Esophagus squamous epithelium (tissue), 5 donors: ENCODE data around the gene RNF169. TPM values are rescaled to one million over a fixed set of nuclear protein-coding genes. Genes with fewer than 3 reads are reported as not detected.
A peak's percentile ranks its signal among the peaks of the same experiment; 100 is the strongest.
"Not testable (repeated sequence)": the region's sequence is repeated elsewhere in the genome, so short reads cannot be mapped to it uniquely, and the experiment has no call there.

Source experiments
- DNase-seq: peaks from one replicate; lab custom pipeline; 2025; lab: John Stamatoyannopoulos, UW
- H3K27ac ChIP-seq, 4 donors: fragments of 200-600 bp; sonication (generic); one replicate each; pipeline ENCODE4 v1.5.1; 2016 to 2019; ENCODE audit warnings: mild to moderate bottlenecking in 1 of 4
- H3K27me3 ChIP-seq, 4 donors: fragments of 200-600 bp; sonication (generic); 1 replicate in 3 of 4; 2 replicates in 1 of 4; pipeline versions ENCODE4 v1.5.1 to v1.6.0; 2017 to 2021; ENCODE audit warnings: antibody characterized with exemption in 1 of 4
- H3K36me3 ChIP-seq, 3 donors: fragments of 200-600 bp; sonication (generic); one replicate each; pipeline ENCODE4 v1.5.1; 2016 to 2019
- H3K4me1 ChIP-seq, 3 donors: fragments of 200-600 bp; sonication (generic); one replicate each; pipeline ENCODE4 v1.5.1; 2017 to 2019
- H3K4me3 ChIP-seq, 4 donors: fragments of 200-600 bp; sonication (generic); 1 replicate in 3 of 4; 2 replicates in 1 of 4; pipeline ENCODE4 v1.5.1; 2016 to 2019; ENCODE audit warnings: mild to moderate bottlenecking in 2 of 4, moderate library complexity in 1 of 4
- H3K9me3 ChIP-seq, 3 donors: fragments of 200-600 bp; sonication (generic); one replicate each; pipeline ENCODE4 v1.5.1; 2016 to 2019
- POLR2A ChIP-seq, 4 donors: fragments of 450-650 bp; IDR thresholded peaks; one replicate each; pipeline ENCODE4 v1.6.1; 2017; ENCODE audit warnings: antibody characterized with exemption in 4 of 4, mild to moderate bottlenecking in 4 of 4, moderate library complexity in 3 of 4
- WGBS, 2 donors: methylation state at CpG; one replicate each; pipeline ENCODE4 v1.1.5; 2018; 5-methylcytosine and 5-hydroxymethylcytosine counted together
- intact Hi-C: fragments of 100-400 bp; cut with DNase I; formaldehyde crosslinking; loops from one replicate; pipeline ENCODE4 v1.15.0; 2022
- total RNA-seq, 4 donors: library from RNA; depleted of rRNA; stranded (reverse); fragments of >200 nt; gene quantifications; one replicate each; pipeline ENCODE4 v1.1.0, GENCODE V29; 2016
- TF ChIP-seq, protein P1 (sequence below), 6 experiments: fragments of 450-650 bp in 4 of 6; fragments of 200-600 bp in 2 of 6; sonication (generic) in 2 of 6; IDR thresholded peaks; one replicate each; pipeline ENCODE4 v1.5.1; 2016 to 2019; ENCODE audit warnings: antibody characterized with exemption in 6 of 6, mild to moderate bottlenecking in 4 of 6, moderate library complexity in 4 of 6
- donor health status: DM: yes; HTN: yes; CAD: no.

The RNF169 gene
- total RNA-seq, 4 donors from 2014 or later = 18.0 to 23.3 (median 19.2) TPM

DNA sequence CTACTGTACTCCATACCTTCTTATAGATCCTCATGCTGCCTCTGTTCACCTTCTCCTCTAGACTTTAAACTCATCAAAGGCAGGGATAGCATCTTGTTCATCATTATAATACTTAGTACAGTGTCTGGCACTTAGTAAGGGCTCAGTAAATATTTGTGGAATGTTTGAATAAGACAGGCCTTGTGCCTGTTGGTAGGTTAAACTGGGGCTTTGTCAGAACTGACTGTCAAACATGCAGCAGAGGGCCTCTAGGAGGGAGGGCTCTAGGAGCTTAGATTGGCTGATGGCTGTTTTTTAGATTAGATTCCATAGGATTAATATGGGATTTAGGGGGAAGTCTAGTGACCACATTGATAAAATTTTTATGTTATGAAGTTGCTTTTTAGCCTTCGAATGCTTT lies 70.8 kb downstream of the RNF169 start:
- Histone ChIP-seq H3K4me3 (no peak overlapping the region), H3K27me3 (no peaks in the 10 kb centered on the region), H3K4me1 (peaks cover 0 to 44% (median 14%) of the 10 kb centered on the region in 3 donors), H3K36me3 (peaks cover 0 to 90% (median 0%) of the 10 kb centered on the region in 3 donors), H3K9me3 (peaks cover 0 to 12% (median 1%) of the 10 kb centered on the region in 3 donors), H3K27ac (peak overlapping the region in 1 of 4 donors; percentile 11)
- no peak for DNase-seq
- intact Hi-C loops = no loop called here
- TF ChIP-seq, protein P1, sequence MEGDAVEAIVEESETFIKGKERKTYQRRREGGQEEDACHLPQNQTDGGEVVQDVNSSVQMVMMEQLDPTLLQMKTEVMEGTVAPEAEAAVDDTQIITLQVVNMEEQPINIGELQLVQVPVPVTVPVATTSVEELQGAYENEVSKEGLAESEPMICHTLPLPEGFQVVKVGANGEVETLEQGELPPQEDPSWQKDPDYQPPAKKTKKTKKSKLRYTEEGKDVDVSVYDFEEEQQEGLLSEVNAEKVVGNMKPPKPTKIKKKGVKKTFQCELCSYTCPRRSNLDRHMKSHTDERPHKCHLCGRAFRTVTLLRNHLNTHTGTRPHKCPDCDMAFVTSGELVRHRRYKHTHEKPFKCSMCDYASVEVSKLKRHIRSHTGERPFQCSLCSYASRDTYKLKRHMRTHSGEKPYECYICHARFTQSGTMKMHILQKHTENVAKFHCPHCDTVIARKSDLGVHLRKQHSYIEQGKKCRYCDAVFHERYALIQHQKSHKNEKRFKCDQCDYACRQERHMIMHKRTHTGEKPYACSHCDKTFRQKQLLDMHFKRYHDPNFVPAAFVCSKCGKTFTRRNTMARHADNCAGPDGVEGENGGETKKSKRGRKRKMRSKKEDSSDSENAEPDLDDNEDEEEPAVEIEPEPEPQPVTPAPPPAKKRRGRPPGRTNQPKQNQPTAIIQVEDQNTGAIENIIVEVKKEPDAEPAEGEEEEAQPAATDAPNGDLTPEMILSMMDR (IDR thresholded peaks at IDR 0.05) = no peak
- no peak for TF ChIP-seq POLR2A (IDR thresholded peaks at IDR 0.05)
- 78 to 82% methylated on average over 1 of the region's 1 CpG for WGBS, 2 donors

DNA sequence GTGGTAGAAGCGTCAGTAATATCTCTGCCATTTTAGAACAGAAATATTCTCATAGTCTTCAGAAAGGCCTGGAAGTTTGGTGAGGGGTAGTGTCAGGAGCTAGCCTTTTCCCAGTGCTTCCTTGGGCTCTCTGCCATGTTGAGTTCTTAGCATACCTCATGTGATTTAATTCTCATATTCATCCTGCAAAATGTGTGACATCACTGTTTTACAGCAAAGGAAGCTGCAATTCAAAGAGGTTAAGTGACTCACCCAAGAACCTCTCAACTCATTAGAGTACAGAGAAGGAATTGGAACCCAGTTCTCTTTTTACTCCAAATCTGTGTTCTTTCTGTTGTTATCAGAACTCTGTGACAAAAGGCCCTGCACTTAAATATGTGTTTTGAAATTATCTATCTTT lies 72.1 kb downstream of the RNF169 start:
- no peak for DNase-seq
- no peak overlapping the region for H3K4me3 ChIP-seq
- H3K36me3 ChIP-seq = peaks cover 0 to 95% (median 3%) of the 10 kb centered on the region in 3 donors
- TF ChIP-seq, protein P1 (IDR thresholded peaks at IDR 0.05) = no peak
- no peak for TF ChIP-seq POLR2A (IDR thresholded peaks at IDR 0.05)
- intact Hi-C loops = no loop called here
- H3K27ac ChIP-seq = peak overlapping the region in 1 of 4 donors; percentile 16
- no peaks in the 10 kb centered on the region for H3K27me3 ChIP-seq
- WGBS, 2 donors = 83 to 88% methylated on average over 1 of the region's 1 CpG
- H3K9me3 ChIP-seq = peaks cover 0 to 24% (median 8%) of the 10 kb centered on the region in 3 donors
- H3K4me1 ChIP-seq = peaks cover 0 to 44% (median 14%) of the 10 kb centered on the region in 3 donors

DNA sequence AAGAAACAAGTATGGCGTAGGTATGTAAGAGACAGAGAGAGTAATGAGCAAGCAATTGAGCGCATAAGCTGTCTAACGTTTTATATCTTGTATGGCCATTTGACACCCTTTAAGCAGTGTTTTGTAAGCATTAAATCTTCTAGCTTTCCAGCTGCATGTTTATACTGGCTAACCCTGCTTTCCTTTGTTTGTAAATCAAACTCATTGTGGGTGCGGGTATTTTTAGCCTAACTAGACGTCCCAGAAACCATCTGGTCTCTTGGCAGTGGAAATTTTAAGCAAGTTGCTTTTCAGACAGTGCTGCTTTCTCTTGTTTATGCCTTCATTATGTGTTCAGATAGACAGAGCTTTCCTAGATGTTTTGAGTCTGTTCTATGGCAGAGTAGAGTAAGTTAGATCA lies 73.5 kb downstream of the RNF169 start:
- Histone ChIP-seq H3K4me1 (peaks cover 0 to 44% (median 14%) of the 10 kb centered on the region in 3 donors), H3K9me3 (peaks cover 0 to 38% (median 16%) of the 10 kb centered on the region in 3 donors), H3K27ac (peak overlapping the region in 3 of 4 donors; percentile 3 to 63 (median 39)), H3K36me3 (peaks cover 4 to 95% (median 6%) of the 10 kb centered on the region in 3 donors), H3K27me3 (no peaks in the 10 kb centered on the region), H3K4me3 (no peak overlapping the region)
- intact Hi-C loops = no loop called here
- no peak for TF ChIP-seq POLR2A (IDR thresholded peaks at IDR 0.05)
- TF ChIP-seq, protein P1 (IDR thresholded peaks at IDR 0.05) = no peak
- no peak for DNase-seq
- 33 to 46% methylated on average over 5 of the region's 5 CpGs for WGBS, 2 donors

DNA sequence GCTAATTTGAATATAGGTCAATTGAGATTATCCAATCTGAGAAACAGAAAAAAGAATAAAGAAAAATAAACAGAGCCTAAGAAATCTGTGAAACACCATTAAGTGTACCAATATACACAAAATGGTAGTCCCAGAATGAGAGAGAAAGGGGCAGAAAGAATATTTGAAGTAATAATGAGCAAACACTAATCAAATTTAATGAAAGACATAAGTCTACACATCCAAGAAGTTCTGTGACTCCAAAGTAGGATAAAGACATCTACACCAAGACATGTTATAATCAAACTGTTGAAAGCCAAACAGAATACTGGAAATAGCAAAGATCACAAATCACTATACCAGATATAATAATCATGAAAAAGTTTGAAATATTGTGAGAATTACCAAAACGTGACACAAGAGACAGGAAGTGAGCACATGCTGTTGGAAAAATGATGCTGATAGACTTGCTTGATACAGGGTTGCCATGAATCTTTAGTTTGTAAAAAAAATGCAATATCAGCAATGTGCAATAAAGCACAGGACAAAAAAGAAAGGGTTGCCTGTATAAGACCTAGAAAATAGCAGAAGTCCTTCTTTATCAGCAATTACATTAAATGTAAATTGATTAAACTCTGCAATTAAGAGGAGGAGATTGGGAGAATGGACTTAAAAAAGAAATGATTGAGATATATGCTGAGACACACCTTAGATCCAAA lies 75.8 kb downstream of the RNF169 start:
- TF ChIP-seq, protein P1 (IDR thresholded peaks at IDR 0.05) = no peak
- no peak for TF ChIP-seq POLR2A (IDR thresholded peaks at IDR 0.05)
- intact Hi-C loops = no loop called here
- no peak for DNase-seq
- Histone ChIP-seq H3K27ac (no peak overlapping the region), H3K27me3 (no peaks in the 10 kb centered on the region), H3K9me3 (peaks cover 0 to 44% (median 18%) of the 10 kb centered on the region in 3 donors), H3K4me1 (peaks cover 0 to 30% (median 14%) of the 10 kb centered on the region in 3 donors), H3K36me3 (peaks cover 4 to 91% (median 6%) of the 10 kb centered on the region in 3 donors), H3K4me3 (no peak overlapping the region)
- 92 to 96% methylated on average over 1 of the region's 1 CpG for WGBS, 2 donors

DNA sequence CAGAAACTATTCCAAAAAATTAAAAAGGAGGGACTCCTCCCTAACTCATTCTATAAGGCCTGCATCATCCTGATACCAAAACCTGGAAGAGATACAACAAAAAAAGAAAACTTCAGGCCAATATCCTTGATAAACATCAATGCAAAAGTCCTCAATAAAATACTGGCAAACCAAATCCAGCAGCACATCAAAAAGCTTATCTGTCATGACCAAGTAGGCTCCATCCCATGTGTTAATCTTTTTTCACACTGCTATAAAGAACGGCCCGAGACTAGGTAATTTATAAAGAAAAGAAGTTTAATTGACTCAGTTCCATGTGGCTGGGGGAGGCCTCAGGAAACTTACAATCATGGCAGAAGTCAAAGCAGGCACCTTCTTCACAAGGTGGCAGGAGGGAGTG lies 76.9 kb downstream of the RNF169 start:
- H3K36me3 ChIP-seq = peaks cover 4 to 84% (median 6%) of the 10 kb centered on the region in 3 donors
- H3K4me3 ChIP-seq, DNase-seq, intact Hi-C loops, H3K27me3 ChIP-seq, H3K27ac ChIP-seq: not testable (repeated sequence)
- 75 to 85% methylated on average over 2 of the region's 2 CpGs for WGBS, 2 donors
- H3K9me3 ChIP-seq = peaks cover 0 to 44% (median 18%) of the 10 kb centered on the region in 3 donors
- H3K4me1 ChIP-seq = peaks cover 0 to 19% (median 11%) of the 10 kb centered on the region in 3 donors
